ELF-1 (cell line): ENCODE data around the gene ST14.
"Not testable (repeated sequence)": the region's sequence is repeated elsewhere in the genome, so short reads cannot be mapped to it uniquely, and the experiment has no call there.

ENCODE experiments used
- DNase-seq: peaks from one replicate; pipeline ENCODE4 v3.0.0-alpha.2; 2016; ENCODE audit warnings: low read depth, low spot score

ST14 gene

GRCh38 chr11:130188585-130189347, 29.2 kb downstream of the ST14 start:
- DNase-seq: no peak

GRCh38 chr11:130189492-130190210, 30.1 kb downstream of the ST14 start:
- no peak for DNase-seq

DNA sequence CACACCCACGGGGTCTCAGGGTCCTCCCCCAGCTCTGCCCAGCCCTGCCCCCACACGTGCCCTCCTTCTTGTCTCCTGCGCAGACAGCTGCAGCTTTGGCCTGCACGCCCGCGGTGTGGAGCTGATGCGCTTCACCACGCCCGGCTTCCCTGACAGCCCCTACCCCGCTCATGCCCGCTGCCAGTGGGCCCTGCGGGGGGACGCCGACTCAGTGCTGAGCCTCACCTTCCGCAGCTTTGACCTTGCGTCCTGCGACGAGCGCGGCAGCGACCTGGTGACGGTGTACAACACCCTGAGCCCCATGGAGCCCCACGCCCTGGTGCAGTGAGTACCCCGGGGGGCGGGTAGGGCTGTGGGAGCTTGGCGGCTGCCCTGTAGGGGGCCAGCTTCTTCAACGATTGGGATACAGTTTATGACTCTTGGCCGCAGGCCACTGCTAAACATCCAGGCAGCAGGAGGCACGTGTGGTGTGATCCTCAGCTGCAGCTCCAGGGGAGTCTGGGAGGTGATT, 30.8 kb downstream of the ST14 start:
- no peak for DNase-seq

- DNase-seq: no peak
These were observed 32.3 kb downstream of the ST14 start for GRCh38 chr11:130191896-130192295.

DNA sequence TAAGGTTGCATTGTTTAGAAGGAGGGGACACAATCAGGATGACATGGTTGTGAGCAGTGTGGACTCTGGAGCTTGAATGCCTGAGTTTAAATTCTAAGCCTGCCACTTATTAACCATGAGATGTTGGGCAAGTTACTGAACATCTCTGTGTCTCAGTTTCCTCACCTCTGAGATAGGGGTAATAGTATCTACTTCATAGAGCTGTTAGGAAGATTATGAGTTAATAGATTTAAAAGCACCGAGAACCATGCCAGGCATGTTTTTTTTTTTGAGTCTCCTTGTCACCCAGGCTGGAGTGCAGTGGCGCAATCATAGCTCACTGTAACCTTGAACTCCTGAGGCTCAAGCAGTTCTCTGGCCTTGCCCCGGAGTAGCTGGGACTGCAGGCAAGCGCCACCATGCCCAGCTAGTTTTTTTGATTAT, 33.3 kb downstream of the ST14 start:
- DNase-seq: no peak

DNA sequence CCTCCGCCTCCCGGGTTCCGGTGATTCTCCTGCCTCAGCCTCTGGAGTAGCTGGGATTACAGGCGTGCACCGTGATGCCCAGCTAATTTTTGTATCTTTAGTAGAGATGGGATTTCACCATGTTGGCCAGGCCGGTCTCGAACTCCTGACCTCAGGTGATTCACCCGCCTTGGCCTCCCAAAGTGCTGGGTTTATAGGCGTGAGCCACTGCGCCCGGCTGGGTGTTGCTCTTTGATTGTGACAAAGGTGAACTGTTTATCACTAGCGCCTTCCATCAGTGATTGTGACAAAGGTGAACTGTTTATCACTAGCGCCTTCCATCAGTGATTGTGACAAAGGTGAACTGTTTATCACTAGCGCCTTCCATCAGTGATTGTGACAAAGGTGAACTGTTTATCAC, 34.0 kb downstream of the ST14 start:
- not testable (repeated sequence) for DNase-seq

DNA sequence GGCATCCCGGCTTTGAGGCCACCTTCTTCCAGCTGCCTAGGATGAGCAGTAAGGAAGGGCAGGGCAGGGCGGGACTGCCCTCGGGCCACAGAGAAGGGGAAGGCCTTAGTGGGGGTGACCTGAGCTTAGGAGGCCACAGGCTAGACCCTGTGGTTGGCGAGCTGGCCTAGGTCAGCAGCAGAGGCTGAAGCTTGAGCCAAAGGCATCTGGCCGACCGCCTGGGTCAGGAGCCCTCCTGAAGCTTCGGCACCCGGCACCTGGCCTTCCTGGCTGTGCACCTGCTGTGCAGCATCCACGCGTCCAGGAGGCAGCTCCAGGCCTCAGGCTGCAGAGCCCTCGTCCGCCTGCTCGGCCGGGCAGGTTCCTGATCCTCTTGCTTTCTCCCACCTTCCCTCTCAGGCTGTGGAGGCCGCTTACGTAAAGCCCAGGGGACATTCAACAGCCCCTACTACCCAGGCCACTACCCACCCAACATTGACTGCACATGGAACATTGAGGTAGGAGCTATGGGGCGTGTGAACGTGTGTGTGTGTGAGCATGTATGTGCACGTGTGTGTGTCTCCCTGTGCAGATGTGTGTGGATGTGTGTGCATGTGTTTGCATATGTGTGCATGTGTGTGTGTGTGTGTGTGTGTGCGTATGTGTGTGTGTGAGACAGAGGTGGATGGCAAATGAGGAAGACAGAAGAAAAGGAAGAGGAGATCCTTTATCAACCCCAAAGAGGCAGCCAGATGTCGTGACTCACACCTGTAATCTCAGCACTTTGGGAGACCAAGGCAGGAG, 34.9 kb downstream of the ST14 start:
- no peak for DNase-seq

- DNase-seq: no peak
These were observed 37.9 kb downstream of the ST14 start for GRCh38 chr11:130197386-130198035.

DNA sequence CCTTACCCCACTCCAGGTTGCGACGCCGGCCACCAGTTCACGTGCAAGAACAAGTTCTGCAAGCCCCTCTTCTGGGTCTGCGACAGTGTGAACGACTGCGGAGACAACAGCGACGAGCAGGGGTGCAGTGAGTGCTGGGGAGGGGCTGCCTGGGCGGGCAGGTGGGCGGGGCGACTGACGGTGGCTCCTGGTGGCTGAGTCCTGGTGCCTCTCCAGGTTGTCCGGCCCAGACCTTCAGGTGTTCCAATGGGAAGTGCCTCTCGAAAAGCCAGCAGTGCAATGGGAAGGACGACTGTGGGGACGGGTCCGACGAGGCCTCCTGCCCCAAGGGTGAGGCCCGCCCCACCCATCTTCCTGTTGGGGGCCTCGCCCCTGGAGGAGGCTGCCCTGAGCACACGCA, 38.7 kb downstream of the ST14 start:
- no peak for DNase-seq

GRCh38 chr11:130198964-130199363, 39.4 kb downstream of the ST14 start:
- no peak for DNase-seq

DNA sequence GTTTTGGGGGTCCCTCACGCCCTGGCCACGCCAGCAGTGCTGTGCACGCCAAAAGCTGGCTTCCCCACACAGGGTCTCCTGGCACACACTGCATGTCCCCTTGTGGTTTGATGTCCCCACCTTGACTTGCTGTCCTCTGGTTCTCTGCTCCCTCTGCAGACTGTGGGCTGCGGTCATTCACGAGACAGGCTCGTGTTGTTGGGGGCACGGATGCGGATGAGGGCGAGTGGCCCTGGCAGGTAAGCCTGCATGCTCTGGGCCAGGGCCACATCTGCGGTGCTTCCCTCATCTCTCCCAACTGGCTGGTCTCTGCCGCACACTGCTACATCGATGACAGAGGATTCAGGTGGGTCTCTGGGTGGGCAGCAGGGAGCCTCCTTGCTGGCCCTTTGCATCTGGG, 40.2 kb downstream of the ST14 start:
- DNase-seq: no peak

DNA sequence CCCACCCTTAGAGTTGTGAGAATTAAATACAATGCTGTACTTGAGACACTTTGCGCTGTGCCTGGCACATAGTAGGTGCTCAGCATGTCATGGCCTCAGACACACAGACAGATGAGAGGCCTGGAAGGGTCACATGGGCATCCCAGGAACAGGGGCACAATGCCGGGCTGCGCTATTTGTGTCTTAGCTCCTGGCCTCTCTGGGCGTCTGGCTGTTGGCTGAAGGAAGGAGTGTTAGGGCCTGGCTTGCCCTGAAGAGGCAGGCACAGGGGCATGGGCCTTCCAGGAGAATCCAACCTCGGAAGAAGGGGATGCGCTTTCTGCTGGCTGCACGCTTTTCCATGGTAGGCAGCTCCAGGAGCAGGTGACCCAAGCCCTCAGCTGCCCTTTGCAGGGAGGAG, 41.4 kb downstream of the ST14 start:
- DNase-seq: no peak

DNA sequence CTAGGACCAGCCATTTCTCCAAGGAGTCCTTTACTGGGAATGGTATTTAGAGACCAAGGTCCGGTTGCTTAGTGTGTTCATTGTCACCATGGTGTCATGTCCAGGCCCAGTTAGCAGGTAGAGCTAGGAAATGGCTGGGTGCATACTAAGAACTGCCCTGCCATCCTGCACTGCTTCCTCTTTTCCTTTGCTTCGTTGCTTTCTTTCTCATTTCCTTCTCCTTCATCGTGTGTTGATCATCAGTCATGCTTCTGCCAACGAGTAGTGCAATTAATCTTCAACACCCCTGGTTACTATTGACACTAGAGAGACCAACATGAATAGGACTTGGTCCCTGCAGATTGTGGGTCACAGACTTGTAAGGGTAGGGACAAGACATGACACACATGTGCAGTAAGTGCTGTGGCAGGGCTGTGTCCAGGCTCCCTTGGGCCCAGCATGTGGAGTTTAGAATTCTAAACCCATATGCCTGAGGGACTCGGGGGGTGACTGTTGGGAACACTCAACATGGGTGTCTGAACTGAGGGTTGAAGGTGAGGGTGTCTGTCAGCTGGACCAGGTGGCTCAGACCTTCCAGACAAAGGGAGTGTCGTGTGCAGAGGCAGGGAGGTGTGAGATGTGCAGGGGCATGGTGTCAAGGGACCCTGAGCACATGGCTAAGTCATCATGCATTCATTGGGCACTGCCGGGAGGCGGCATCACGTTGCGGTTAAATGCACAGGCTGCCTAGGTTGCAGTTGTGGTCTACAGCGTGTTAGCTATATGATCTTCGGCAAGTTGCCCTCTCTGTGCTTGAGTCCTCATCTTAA, 42.6 kb downstream of the ST14 start:
- DNase-seq: no peak

- DNase-seq: no peak
These were observed 43.5 kb downstream of the ST14 start for GRCh38 chr11:130202818-130203689.

- no peak for DNase-seq
These were observed 44.5 kb downstream of the ST14 start for GRCh38 chr11:130203766-130204702.

- no peak for DNase-seq
These were observed 45.1 kb downstream of the ST14 start for GRCh38 chr11:130204703-130205095.

GRCh38 chr11:130206141-130206540, 46.6 kb downstream of the ST14 start:
- no peak for DNase-seq

DNA sequence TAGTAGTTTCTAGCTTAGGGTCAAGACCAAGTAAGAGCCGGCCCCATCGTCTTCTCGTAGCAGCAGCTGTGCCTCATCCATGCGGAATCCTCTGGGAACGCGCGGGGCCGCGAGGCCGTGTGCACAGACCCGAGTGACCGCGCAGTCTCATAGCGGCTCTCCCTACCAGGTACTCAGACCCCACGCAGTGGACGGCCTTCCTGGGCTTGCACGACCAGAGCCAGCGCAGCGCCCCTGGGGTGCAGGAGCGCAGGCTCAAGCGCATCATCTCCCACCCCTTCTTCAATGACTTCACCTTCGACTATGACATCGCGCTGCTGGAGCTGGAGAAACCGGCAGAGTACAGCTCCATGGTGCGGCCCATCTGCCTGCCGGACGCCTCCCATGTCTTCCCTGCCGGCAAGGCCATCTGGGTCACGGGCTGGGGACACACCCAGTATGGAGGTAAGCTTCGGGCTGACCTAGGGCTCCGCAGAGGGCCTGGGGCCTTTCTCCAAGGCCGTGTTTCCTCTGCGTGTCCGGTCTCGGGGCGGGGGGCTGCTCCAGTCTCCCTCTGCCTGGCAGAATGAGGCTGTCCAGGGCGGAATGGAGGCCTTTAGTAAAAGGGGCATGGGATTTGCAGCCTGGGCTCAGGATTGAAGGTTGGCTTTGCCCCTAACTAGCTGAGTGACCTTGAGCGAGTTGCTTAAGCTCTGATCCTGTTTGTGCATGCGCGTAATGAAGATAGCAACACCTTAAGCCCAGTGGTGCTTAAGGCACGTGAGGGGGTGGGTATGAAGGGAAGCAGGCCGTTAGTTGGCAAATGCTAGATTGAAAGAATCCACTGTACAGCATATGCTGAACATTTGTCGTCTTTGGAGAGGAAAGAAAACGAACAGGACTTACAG, 48.9 kb downstream of the ST14 start:
- DNase-seq: no peak
